MM.1S (cell line): Measurements from ENCODE around the gene ALOX15.

Experiments
- DNase-seq: peaks from one replicate; pipeline ENCODE4 v3.0.0-alpha.2; 2015
- H2AFZ ChIP-seq: fragments of 300-600 bp; sonication (generic); 2 replicates; pipeline ENCODE4 v1.6.0; 2016; ENCODE audit warnings: antibody characterized with exemption, low read length
- H3F3A ChIP-seq: fragments of 300-600 bp; sonication (generic); 2 replicates; pipeline ENCODE4 v1.6.1; 2016; ENCODE audit warnings: mild to moderate bottlenecking, antibody characterized with exemption, low read length, moderate library complexity, mixed read lengths; ENCODE audit not compliant: insufficient read depth
- H3K27ac ChIP-seq: fragments of 300-600 bp; sonication (generic); 2 replicates; pipeline ENCODE4 v1.5.1; 2016; ENCODE audit warnings: mild to moderate bottlenecking, low read length
- H3K27me3 ChIP-seq: fragments of 300-600 bp; sonication (generic); replicated peaks from 2 replicates; pipeline ENCODE4 v1.6.0; 2016; ENCODE audit warnings: low read length; ENCODE audit not compliant: insufficient read depth
- H3K36me3 ChIP-seq: fragments of 300-600 bp; sonication (generic); replicated peaks from 2 replicates; pipeline ENCODE4 v1.6.1; 2016; ENCODE audit warnings: mild to moderate bottlenecking, low read length, mixed read lengths; ENCODE audit not compliant: insufficient read depth
- H3K4me1 ChIP-seq: fragments of 300-600 bp; sonication (generic); 2 replicates; pipeline ENCODE4 v1.6.1; 2016; ENCODE audit warnings: low read length, mixed read lengths
- H3K4me2 ChIP-seq: fragments of 300-600 bp; sonication (generic); 2 replicates; pipeline ENCODE4 v1.6.0; 2016; ENCODE audit warnings: low read depth, low read length
- H3K4me3 ChIP-seq: fragments of 300-600 bp; sonication (generic); 2 replicates; pipeline ENCODE4 v1.5.1; 2016; ENCODE audit warnings: low read length, mixed read lengths
- H3K79me2 ChIP-seq: fragments of 300-600 bp; sonication (generic); 2 replicates; pipeline ENCODE4 v1.6.1; 2016; ENCODE audit warnings: mixed run types, low read length, mixed read lengths
- H3K9ac ChIP-seq: fragments of 300-600 bp; sonication (generic); 2 replicates; pipeline ENCODE4 v1.6.1; 2016; ENCODE audit warnings: low read length, mixed read lengths
- H3K9me2 ChIP-seq: fragments of 300-600 bp; sonication (generic); replicated peaks from 2 replicates; pipeline ENCODE4 v1.6.1; 2016; ENCODE audit warnings: mild to moderate bottlenecking, low read length, mixed read lengths; ENCODE audit not compliant: insufficient read depth
- H3K9me3 ChIP-seq: fragments of 300-600 bp; sonication (generic); replicated peaks from 2 replicates; pipeline ENCODE4 v1.6.1; 2016; ENCODE audit warnings: mild to moderate bottlenecking, low read length, mixed read lengths; ENCODE audit not compliant: insufficient read depth
- H4K20me1 ChIP-seq: fragments of 300-600 bp; sonication (generic); 2 replicates; pipeline ENCODE4 v1.6.1; 2016; ENCODE audit warnings: mild to moderate bottlenecking, low read length, moderate library complexity, mixed read lengths; ENCODE audit not compliant: insufficient read depth
- CTCF ChIP-seq: fragments of 300-600 bp; sonication (generic); IDR thresholded peaks from 2 replicates; pipeline ENCODE4 v1.5.1; 2016; ENCODE audit warnings: antibody characterized with exemption, low read length, mixed read lengths
- EZH2 ChIP-seq: fragments of 300-600 bp; sonication (generic); optimal IDR thresholded peaks from 2 replicates; pipeline ENCODE3; 2017; ENCODE audit warnings: low read depth, mild to moderate bottlenecking, antibody characterized with exemption, low read length, mixed read lengths
- EZH2phosphoT487 ChIP-seq: fragments of 300-600 bp; sonication (generic); IDR thresholded peaks from 2 replicates; pipeline ENCODE4 v1.6.1; 2018; ENCODE audit warnings: antibody characterized with exemption, low read length

ALOX15 gene

GRCh38 chr17:4623249-4623648 is 18.2 kb downstream of the ALOX15 start:
- no peak overlapping the region for H3K4me2 ChIP-seq
- H3K27ac ChIP-seq = no peak overlapping the region
- no peak for DNase-seq
- no peaks in the 10 kb centered on the region for H3K9me2 ChIP-seq
- H3K9me3 ChIP-seq = no peaks in the 10 kb centered on the region
- no peak overlapping the region for H3K9ac ChIP-seq
- H3K4me1 ChIP-seq = no peaks in the 10 kb centered on the region
- no peaks in the 10 kb centered on the region for H3F3A ChIP-seq
- no peaks in the 10 kb centered on the region for H3K36me3 ChIP-seq
- H4K20me1 ChIP-seq = no peaks in the 10 kb centered on the region
- peaks cover 22% of the 10 kb centered on the region for H3K27me3 ChIP-seq
- H2AFZ ChIP-seq = no peak overlapping the region
- no peak overlapping the region for H3K4me3 ChIP-seq
- TF ChIP-seq EZH2 = no peak
- TF ChIP-seq CTCF = no peak
- no peak for TF ChIP-seq EZH2phosphoT487
- no peaks in the 10 kb centered on the region for H3K79me2 ChIP-seq

DNA sequence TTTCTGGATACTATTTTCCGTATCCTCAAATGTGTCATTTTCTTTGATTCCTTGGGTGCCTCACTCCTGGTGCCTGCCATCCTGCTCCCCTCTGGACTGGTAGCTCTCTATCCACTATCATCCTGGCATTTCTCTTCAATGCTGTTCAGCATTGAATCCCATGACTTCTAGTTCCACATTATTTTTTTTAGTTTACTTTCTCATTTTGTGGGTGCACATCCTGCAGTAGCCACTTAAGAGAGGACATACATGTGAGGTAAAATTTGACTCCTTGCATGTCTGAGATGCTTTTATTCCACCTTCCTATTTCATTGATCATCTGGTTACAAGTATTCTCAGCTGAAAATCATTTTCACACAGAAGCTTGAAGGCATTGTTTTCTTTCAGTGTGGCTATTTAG is 19.1 kb downstream of the ALOX15 start:
- Histone ChIP-seq H3K9me3 (no peaks in the 10 kb centered on the region), H2AFZ (no peak overlapping the region), H3F3A (no peaks in the 10 kb centered on the region), H3K9ac (no peak overlapping the region), H4K20me1 (no peaks in the 10 kb centered on the region), H3K36me3 (no peaks in the 10 kb centered on the region), H3K4me1 (no peaks in the 10 kb centered on the region), H3K27me3 (peaks cover 31% of the 10 kb centered on the region), H3K27ac (no peak overlapping the region), H3K4me2 (no peak overlapping the region), H3K9me2 (no peaks in the 10 kb centered on the region), H3K79me2 (no peaks in the 10 kb centered on the region), H3K4me3 (no peak overlapping the region)
- no peak for DNase-seq
- TF ChIP-seq EZH2 = no peak
- no peak for TF ChIP-seq EZH2phosphoT487
- no peak for TF ChIP-seq CTCF

DNA sequence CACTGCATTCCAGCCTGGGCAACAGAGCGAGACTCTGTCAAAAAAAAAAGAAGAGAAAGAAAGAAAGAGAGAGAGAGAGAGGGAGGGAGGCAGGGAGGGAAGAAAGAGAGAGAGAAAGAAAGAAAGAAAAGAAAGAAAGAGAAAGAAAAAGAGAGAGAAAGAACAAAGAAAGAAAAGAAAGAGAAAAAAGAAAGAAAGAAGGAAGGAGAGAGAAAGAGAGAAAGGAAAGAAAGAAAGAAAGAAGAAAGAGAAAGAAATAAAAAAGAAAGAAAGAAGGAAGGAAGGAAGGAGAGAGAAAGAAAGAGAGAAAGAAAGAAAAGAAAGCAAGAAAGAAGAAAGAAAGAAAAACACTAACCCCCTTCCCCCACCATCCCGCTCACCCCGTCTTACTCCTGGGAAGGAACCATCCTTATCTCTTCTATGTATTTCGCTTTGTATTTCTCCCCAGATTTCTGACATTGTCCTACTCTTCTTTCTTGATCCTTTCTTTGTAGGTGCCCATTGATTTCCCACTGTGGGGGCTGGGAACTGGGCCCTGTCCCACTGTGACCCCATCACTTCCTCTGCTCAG is 20.9 kb downstream of the ALOX15 start:
- H3K79me2 ChIP-seq = no peaks in the 10 kb centered on the region
- no peaks in the 10 kb centered on the region for H4K20me1 ChIP-seq
- DNase-seq = no peak
- no peaks in the 10 kb centered on the region for H3K36me3 ChIP-seq
- peaks cover 43% of the 10 kb centered on the region for H3K27me3 ChIP-seq
- H3K9me2 ChIP-seq = no peaks in the 10 kb centered on the region
- no peak overlapping the region for H2AFZ ChIP-seq
- H3K9me3 ChIP-seq = no peaks in the 10 kb centered on the region
- TF ChIP-seq CTCF (no peak), EZH2 (no peak)
- H3K4me1 ChIP-seq = no peaks in the 10 kb centered on the region
- H3K4me2 ChIP-seq = no peak overlapping the region
- H3K9ac ChIP-seq = no peak overlapping the region
- H3K27ac ChIP-seq = no peak overlapping the region
- no peak overlapping the region for H3K4me3 ChIP-seq
- no peaks in the 10 kb centered on the region for H3F3A ChIP-seq
